ENCODE data around the gene DGKE.
A peak's percentile ranks its signal among the peaks of the same experiment; 100 is the strongest.

The DGKE gene

DNA sequence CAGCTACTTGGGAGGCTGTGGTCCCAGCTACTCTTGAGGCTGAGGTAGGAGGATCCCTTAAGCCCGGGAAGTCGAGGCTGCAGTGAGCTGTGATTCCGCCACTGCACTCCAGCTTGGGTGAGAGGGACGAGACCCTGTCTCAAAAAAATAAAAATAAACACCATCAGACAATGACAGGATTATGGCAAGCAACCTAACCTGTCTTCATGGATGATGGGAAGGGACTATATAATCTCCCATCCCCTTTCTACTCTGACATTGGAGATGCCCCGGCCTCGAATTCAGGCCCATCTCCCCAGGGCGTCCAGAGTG is 79.0 kb downstream of the DGKE start:
- Histone ChIP-seq H3K4me1 (ENCODE audit: insufficient read depth, poor library complexity, severe bottlenecking) (peaks cover 23% of the 10 kb centered on the region), H3K9me3 (ENCODE audit: severe bottlenecking) (no peaks in the 10 kb centered on the region), H3K27ac (ENCODE audit: poor library complexity, severe bottlenecking) (peak overlapping the region; percentile 91), H3K27me3 (ENCODE audit: insufficient read depth, poor library complexity, severe bottlenecking) (no peaks in the 10 kb centered on the region), H3K36me3 (ENCODE audit: low read depth) (peaks cover 44% of the 10 kb centered on the region), H3K4me3 (ENCODE audit: severe bottlenecking) (peak overlapping the region; percentile 89)
- no peak for TF ChIP-seq CTCF (IDR thresholded peaks at IDR 0.05; ENCODE audit: poor library complexity, severe bottlenecking)
- no peak for DNase-seq (ENCODE audit: low spot score)
- no peak for ATAC-seq (ENCODE audit: low read depth)

- H3K4me3 ChIP-seq (ENCODE audit: severe bottlenecking): peak overlapping the region; percentile 89
- no peaks in the 10 kb centered on the region for H3K9me3 ChIP-seq (ENCODE audit: severe bottlenecking)
- H3K27me3 ChIP-seq (ENCODE audit: insufficient read depth, poor library complexity, severe bottlenecking): no peaks in the 10 kb centered on the region
- TF ChIP-seq CTCF (IDR thresholded peaks at IDR 0.05; ENCODE audit: poor library complexity, severe bottlenecking): no peak
- H3K4me1 ChIP-seq (ENCODE audit: insufficient read depth, poor library complexity, severe bottlenecking): peaks cover 23% of the 10 kb centered on the region
- ATAC-seq (ENCODE audit: low read depth) (peak; percentile 43), DNase-seq (ENCODE audit: low spot score) (no peak)
- H3K36me3 ChIP-seq (ENCODE audit: low read depth): peaks cover 40% of the 10 kb centered on the region
- peak overlapping the region; percentile 91 for H3K27ac ChIP-seq (ENCODE audit: poor library complexity, severe bottlenecking)
Measured at GRCh38 chr17:56913353-56913866, 79.5 kb downstream of the DGKE start.

- peak; percentile 93 for DNase-seq (ENCODE audit: low spot score)
- Histone ChIP-seq H3K4me1 (ENCODE audit: insufficient read depth, poor library complexity, severe bottlenecking) (peaks cover 23% of the 10 kb centered on the region), H3K27me3 (ENCODE audit: insufficient read depth, poor library complexity, severe bottlenecking) (no peaks in the 10 kb centered on the region), H3K4me3 (ENCODE audit: severe bottlenecking) (peak within 1 kb of the TSS; percentile 89), H3K9me3 (ENCODE audit: severe bottlenecking) (no peaks in the 10 kb centered on the region), H3K36me3 (ENCODE audit: low read depth) (peaks cover 34% of the 10 kb centered on the region), H3K27ac (ENCODE audit: poor library complexity, severe bottlenecking) (peak within 1 kb of the TSS; percentile 91)
- TF ChIP-seq CTCF (IDR thresholded peaks at IDR 0.05; ENCODE audit: poor library complexity, severe bottlenecking): no peak
- ATAC-seq (ENCODE audit: low read depth): peak; percentile 76
Measured at GRCh38 chr17:56913867-56914580, 80.1 kb downstream of the DGKE start, which contains the start of gene TRIM25. Gene TRIM25, minus strand, starts transcription at chr17:56914049. Its CDS starts 61 bp downstream, at chr17:56913988.

GRCh38 chr17:56914581-56915273 is 80.8 kb downstream of the DGKE start:
- Histone ChIP-seq H3K27me3 (ENCODE audit: insufficient read depth, poor library complexity, severe bottlenecking) (no peaks in the 10 kb centered on the region), H3K27ac (ENCODE audit: poor library complexity, severe bottlenecking) (peak overlapping the region; percentile 91), H3K9me3 (ENCODE audit: severe bottlenecking) (peaks cover 3% of the 10 kb centered on the region)

More at GRCh38 chr17:56914581-56915273, 80.8 kb downstream of the DGKE start:
- Histone ChIP-seq H3K4me3 (ENCODE audit: severe bottlenecking) (peak overlapping the region; percentile 89), H3K4me1 (ENCODE audit: insufficient read depth, poor library complexity, severe bottlenecking) (peaks cover 23% of the 10 kb centered on the region), H3K36me3 (ENCODE audit: low read depth) (peaks cover 30% of the 10 kb centered on the region)
- ATAC-seq (ENCODE audit: low read depth) (no peak), DNase-seq (ENCODE audit: low spot score) (no peak)
- TF ChIP-seq CTCF (IDR thresholded peaks at IDR 0.05; ENCODE audit: poor library complexity, severe bottlenecking): no peak
